GM18873 (cell line): ENCODE data around the gene PCDH1.
"Not testable (repeated sequence)": the region's sequence is repeated elsewhere in the genome, so short reads cannot be mapped to it uniquely, and the experiment has no call there.

ENCODE experiments used
- ATAC-seq: cut with Tn5 transposase; IDR thresholded peaks from one replicate; pipeline ENCODE4 v1.9.1; 2021; ENCODE audit warnings: mild to moderate bottlenecking, moderate library complexity, moderate number of reproducible peaks; ENCODE audit not compliant: unreplicated experiment, low FRiP score

PCDH1 gene

DNA sequence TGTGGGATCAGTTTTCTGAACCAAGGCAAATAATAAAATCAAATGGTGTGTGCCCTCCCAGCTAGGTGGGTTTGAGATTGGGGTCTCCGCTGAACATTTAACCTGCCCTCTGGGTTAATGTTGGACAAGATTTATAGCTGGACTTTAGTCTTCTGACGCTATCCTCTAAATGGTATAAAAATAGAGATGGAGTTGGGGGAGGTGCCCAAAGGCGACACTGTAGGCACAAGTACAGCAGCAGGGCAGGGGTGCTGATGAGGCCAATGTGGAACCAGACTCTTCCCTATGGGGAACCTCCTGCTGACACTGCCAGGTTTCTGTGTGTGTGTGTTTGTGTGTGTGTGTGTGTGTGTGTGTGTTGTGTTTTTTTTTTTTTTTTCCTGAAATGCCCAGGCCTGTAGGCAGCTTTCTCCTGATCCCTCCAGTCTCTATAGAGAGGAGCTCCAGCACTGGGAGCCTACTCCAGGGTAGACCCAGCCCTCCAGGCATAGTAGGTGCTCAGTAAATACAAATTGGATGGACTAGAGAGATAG lies 37.9 kb downstream of the PCDH1 start:
- ATAC-seq: no peak

DNA sequence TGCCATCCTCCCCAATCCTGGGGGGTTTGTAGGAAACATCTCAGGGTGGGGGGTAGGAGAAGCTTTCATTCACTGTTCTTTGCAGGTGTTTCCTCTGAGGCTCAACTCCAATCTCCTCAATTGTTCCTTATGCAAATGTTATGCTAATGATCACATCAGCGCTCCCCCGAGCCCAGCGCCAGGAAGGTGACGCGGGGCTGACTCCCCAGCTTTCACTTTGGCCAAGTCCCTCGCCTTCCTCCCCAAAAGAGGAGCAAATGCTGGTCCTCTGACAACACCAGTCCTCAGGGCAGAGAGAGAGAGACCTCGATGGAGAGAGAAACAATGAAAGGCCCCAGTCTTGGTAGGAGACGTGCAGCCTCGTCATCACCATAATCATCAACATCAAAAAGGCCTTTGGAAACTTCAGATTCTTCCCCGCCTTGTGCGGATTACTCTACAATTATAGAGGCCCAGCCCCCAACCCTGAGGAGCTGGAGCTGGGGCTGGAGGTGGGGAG lies 39.1 kb downstream of the PCDH1 start:
- ATAC-seq: no peak

DNA sequence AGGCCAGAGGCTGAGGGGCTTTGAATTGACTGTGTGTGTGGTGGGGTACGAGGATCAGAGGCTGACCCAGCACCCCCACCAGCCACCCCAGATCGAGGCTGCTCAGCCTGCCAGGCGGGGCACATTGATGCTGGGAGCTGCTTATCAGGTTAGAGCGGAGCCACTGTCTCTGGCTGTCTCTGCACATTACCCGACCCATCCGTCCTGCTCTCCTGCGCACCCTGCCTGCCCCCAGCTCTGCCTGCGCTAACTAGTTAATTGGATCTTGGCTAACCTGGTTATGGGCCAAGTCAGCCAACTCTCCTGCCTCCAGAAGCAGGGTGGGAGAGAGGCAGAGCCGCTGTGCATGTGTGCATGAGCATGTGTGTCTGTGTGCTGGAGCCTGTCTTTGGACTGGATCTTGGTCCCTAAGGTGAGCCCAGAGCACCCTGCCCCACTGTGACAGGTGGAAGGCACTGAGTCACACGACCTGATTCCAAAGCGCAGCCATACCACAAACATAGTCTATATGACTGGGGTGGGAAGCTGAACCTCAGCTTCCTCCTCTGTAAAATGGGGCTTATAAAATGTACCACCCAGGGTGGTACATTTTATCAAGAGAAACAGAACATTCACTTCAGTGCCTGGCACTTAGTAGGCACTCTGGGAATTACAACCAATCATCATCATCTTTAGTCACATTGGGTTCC lies 39.7 kb downstream of the PCDH1 start:
- ATAC-seq: no peak

DNA sequence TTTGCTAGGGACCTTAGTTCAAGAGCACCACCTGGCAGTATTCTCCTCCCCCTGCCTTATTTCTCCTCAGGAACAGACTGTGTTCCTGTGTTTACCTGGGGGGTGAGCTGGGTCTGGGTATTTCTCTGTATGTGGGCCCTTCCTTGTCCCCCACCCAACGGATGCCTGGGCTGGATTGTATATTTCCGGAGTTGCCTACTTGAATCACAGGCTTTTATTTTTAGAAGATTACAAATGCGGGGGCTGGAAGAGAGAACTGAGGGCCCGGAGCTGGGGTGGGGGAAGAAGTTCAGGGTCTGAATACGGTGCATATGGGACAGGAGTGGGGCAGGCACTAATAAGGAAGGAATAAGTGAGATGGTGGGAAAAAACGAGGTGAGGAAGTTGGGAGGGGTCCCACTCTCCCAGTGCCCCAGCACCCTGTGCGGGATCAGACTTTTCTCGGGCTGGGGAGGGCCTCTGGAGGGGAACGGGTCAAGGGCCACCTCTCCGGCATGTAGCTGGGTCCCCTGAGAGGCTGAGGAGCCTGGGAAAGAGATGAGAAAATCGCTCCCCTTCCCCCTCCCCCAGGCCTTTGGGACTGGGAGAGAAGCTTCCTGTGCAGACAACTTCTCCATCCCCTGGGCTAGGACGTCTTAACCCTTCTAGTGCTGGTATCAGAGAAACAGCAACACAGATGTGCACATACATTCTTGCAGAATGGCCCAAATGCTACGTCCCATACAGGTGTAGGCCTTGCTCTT lies 42.1 kb downstream of the PCDH1 start:
- ATAC-seq: no peak

DNA sequence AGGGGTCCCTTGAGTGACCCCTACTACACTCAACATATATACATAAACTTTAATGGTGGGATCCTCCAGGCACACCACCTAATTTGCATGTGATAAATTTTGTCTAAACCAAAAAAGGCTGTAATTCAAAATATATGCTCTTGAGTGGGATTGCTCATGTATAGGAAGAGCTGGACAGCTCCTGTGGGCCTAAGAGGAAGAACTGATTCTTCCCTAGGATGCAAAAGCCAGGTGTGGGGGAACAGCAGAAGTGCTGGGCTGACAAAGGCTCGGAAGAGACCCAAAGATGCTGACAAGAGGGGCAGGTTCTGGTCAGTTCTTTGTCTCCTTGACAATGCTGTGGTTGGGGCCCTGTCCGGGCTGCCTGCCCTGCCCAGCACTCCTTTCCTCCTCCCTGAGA lies 43.9 kb downstream of the PCDH1 start:
- ATAC-seq: no peak

DNA sequence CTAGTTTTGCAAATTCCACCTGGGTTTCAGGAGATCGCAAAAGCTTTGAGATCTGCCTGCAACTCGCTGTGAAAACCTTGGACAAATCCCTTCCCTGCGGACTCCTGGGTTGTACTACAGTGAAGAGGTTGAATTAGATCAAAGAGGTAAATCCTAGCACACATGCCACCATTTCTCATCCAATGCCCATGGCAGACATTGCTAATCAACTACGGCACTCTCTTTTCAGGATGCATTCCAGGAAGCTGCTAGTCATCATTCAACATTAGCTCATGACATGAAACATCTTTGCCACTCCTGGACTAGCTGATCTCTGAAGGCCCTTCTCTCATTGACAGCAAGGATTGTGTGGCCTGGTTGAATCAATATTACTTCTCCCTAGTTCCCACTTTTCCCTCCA lies 46.1 kb downstream of the PCDH1 start:
- no peak for ATAC-seq

DNA sequence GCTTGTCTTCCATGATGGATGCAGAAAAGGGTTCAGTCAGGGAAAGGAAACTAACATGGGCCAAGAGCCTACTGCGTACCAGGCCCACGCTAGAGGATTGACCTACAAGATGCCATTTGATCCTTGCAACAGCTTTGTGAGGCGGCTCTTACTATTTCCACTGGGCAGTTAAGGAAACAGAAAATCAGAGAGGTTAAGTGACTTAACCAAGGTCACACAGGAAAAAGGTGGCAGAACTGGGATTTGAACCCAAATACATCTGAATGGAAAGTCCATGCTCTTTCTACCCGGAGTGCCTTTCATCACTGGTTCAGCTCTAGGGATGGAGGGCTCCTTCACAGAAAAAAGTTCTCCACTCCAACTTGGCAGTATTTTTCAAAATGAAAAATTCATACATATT lies 50.0 kb downstream of the PCDH1 start:
- ATAC-seq: no peak

DNA sequence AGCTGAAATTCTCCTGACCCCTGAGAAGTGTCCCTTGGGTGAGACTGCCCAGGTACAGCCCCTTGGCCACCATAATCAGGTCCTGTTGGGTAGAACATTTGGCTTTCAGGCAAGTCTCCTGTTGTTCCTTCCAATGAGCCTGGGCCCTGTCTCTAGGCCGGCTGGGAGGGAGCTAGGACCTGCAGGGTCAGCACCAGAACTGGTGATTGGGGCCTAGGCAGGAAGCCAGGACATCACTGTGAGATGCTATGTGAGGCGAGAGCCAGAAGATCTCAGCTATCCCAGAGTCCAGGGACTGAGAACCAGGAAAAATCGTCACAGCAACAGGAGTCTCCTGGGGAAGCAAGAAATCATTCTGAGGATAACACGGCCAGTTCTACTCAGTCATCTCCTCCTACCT lies 51.5 kb downstream of the PCDH1 start:
- ATAC-seq: no peak

DNA sequence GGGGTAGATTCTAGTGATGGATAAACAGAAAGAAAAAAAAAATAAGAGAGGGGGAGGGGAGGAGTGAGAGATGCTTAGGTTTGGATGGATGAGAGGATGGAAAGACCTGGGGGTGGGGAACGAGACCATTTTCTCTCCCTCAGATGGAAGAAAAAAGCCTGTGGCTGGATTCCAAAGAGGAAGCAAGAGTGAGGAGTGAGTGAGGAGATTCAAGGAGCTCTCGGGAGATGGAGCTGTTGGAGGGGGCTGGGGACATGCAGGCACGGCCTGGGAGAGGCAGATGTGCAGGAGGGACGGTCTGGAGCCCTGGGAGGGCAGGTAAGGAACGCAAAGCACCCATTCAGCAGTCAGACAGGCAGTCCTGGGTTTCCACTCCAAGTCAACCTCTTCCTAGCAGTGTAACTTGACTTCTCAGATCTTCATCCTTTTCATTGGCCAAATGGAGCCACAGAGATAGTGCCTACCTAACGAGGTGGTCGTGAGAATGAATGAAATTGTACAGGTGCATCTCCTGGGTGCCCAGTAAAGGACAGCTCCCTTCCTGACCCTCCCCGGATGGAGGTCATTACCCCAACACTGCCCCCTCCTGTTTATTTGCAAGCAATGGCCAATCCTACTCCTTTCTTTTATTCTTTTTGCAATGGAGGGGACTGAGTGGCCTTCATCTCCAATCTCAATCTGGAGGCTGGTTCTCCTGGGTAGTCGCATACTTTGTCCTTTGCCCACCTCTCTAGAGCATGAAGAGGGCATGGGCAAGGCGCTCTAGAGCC lies 52.2 kb downstream of the PCDH1 start:
- ATAC-seq: no peak

DNA sequence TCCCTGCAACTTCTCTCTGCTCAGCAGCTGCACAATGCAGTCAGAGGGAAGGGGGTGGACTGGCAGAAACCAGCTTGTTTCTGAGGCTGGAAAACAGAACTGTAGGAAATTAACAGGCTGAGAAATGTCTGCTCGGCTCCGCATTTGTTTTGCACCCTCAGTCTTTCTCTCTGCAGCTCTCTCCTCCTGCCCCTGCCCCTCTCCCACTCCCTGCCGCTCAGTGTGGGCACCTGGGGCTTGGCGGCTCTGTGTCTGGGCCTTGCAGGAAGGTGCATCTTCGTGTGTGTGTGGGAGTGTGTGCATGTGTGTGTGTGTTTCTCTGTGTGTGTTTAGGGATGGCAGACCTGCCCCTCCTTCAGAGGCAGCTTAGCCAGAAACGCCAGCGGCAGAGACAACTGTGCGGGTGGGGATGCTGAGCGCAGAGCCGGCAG lies 53.0 kb downstream of the PCDH1 start:
- ATAC-seq: no peak

DNA sequence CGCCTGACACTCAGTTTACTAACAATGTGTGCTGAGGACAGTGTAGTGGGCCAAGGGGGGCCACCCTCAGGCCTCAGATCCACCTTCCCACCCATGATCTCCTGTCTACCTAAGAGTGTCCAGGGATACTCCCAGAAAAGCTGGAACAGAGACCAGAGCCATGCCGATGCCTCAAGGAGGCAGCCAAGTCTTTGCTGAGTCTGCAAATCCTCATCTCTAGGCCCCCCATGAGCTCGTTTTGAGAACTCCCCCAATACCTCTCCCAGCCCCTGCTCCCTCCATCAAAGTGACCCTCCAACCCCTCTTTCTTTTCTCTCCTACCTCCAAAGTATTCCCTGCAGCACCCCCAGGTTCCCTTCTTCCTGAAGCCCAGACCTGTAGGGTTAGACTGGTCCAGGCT lies 53.5 kb downstream of the PCDH1 start:
- ATAC-seq: no peak

DNA sequence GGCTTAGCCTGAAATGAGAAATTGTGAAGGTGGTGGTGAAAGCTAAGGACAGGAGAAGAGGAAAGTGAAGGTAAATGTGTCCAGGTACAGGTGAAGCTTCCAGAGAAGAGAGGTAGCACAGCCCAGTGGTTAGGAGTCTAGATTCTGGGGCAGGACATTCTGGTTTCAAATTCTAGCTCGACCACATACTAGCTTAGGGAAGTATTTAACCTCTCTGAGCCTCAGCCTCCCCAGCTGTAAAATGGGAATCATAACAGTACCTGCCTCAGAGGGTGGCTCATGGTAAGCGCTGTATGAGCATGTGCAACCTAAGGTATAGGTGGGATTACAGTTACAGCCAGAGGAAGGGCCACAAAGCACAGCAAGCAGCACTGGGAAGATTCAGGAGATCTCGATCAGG lies 55.2 kb downstream of the PCDH1 start:
- no peak for ATAC-seq

DNA sequence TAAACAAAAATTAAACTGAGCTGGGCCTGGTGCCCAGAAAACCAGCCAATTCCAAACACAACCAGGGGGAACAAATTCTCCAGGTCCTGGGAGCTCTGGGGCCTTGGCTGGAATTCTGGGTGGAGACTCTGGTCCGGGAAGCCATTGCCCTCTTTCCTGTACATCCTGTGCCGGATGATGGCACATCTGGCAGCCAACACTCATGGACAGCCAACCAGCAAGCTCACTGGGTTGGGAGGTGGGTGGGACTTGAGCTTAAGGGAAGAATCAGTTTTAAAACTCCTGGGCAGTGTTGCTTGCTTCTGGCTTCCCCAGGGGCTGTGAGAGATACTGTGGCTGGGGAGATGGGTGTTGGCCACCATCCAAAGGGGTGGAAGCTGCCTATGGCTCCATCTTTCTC lies 56.1 kb downstream of the PCDH1 start:
- ATAC-seq: no peak

DNA sequence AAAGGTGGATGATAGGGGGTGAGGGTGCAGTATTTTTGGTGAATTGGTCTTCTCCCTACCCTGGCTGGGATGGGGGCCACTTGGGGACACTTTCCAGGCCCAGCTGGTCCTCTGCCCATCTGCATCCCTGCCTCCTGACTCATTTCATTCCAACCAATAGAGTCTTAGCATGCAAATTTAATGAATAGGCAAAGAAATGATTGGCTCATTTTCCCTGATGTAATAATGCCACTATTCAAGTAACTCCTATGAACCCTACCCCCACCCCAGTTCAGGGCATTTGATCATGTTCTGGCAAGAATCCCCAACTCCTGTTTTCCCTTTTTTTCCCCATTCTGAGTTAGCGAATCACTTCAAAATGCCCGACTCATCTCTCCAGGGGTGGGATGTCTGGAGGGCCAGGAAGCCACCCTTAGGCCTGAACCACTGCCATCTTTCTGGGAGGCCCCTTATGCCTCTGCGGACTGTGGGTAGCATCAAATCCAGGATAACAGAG lies 56.7 kb downstream of the PCDH1 start:
- no peak for ATAC-seq

DNA sequence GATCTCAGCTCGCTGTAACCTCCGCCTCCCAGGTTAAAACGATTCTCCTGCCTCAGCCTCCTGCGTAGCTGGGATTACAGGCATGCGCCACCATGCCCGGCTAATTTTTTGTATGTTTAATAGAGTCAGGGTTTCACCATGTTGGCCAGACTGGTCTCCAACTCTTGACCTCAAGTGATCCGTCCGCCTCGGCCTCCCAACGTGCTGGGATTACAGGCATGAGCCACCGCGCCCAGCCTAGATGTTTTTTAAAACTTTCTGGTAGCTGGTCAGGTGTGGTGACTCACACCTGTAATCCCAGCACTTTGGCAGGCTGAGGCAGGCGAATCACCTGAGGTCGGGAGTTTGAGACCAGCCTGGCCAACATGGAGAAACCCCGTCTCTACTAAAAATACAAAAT lies 57.5 kb downstream of the PCDH1 start:
- not testable (repeated sequence) for ATAC-seq

DNA sequence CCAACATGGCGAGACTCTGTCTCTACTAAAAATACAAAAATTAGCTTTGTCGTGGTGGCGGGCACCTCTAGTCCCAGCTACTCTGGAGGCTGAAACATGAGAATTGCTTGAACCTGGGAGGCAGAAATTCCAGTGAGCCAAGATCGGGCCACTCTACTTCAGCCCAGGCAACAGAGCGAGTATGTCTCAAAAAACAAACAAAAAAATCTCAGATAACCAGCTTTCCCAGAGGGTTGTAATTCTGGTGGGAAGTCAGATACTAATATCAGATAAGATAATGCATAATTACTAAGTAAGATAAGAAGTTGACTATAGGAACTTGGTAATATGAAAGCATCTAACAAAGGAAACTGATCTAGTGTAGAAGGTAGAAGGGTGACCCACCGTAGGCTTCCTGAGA lies 60.6 kb downstream of the PCDH1 start:
- ATAC-seq: no peak

DNA sequence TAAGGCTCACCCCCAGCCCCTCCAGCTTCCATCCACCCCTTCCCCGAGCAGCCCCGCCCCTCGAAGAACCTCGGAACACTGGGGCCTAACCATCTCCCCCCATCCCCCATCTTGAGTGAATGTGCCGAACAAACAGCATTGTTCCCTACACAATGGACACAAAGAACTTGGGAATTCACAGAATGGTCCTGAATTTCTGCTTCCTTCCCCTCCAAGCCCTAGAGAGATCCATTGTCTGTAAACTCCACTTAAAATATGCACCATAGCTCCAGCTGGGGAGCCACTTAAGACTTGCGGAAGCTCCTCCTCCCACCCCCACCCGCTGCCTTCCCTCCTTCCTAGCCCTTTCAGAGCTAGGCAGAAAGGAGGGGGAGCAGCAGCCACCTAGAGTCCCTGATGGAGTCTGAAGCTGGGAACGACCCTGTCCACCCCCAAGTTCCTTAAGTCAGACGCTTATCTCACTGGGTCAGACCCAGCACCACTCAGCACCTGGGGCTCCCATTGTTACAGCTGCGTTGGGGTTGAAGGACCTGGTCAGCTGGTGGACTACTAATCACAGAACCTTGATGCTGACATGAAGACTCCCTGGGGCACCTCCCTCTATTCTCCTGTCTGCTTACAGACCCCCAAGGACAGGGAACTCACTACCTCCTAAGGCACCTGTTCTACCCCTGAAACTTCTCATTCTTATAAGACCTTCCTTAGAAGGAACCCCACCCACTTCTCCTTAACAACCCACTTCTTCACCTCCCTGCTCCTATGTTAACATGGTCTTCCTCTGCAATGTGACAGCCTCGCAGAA lies 61.4 kb downstream of the PCDH1 start:
- ATAC-seq: no peak

DNA sequence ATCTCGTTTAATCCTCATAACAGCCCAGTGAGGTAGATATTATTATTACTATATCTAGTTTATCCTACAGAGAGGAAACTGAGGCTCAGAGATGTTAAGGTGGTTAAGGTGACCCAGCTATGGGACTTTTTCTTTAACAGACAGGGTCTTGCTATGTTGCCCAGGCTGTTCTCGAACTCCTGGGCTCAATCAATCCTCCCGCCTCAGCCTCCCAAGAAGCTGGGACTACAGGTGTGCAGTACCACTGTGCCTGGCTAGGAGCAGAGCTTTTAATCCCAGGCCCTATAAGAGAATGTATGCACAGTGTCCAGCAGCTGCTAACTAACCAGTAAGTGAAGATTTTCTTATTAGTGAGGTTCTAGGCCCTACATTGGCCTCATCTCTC lies 62.4 kb downstream of the PCDH1 start:
- ATAC-seq: no peak

DNA sequence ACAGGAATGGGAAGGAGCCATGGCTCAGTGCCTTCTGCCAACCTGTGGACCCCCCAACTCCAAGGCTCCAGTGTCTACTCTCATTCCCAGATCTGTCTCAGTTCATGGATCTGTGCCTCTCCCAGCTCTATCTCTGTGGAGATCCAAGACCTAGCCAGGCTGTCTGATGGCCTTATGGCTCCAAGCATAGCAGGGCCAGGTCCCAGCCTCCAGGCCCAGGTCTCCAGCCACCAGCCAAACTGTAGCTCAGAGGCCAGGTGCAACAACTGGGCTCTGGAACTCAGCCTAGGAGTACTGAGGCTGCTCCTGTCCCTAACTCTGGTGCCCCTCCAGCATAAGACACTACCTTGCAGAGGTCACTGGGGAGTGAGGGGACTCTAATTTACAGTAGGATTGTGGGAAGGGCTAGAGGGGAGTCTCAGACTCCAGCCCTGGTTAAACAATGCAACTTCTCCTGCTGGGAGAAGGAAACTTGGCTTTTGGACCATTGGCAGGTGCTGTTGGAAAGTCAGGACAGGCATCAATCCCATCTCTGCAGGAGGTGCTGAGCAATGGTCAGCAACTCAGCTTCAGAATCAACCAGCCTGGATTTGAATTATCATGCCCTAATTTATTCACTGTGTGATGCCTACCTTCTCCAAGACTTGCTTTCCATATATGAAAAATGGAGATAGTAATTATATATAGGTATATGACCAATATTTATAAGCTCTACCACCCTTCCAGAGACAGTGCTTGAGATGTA lies 63.0 kb downstream of the PCDH1 start:
- ATAC-seq: no peak
